ENCODE data around the gene ANKRD1. TPM values are rescaled to one million over a fixed set of nuclear protein-coding genes. Genes with fewer than 3 reads are reported as not detected.
"Not testable (repeated sequence)": the region's sequence is repeated elsewhere in the genome, so short reads cannot be mapped to it uniquely, and the experiment has no call there.

Gene ANKRD1
- not detected in 2 replicates for total RNA-seq

- intact Hi-C loops (cut with micrococcal nuclease) = no loop called here
Measured at GRCh38 chr10:90920986-90921666, at the start of gene ANKRD1. ANKRD1 (minus strand) TSS chr10:90921087; CDS start chr10:90921027, 60 bp downstream.

- intact Hi-C loops (cut with micrococcal nuclease) = loop anchor here (2.0 kb wide), 1 partner anchor 59 kb away; no protein-coding TSS in a partner anchor
Measured at GRCh38 chr10:90969947-90970673, 49.2 kb upstream of the ANKRD1 start.

- intact Hi-C loops (cut with micrococcal nuclease) = no loop called here
Measured at GRCh38 chr10:90969121-90969534, 48.2 kb upstream of the ANKRD1 start.

DNA sequence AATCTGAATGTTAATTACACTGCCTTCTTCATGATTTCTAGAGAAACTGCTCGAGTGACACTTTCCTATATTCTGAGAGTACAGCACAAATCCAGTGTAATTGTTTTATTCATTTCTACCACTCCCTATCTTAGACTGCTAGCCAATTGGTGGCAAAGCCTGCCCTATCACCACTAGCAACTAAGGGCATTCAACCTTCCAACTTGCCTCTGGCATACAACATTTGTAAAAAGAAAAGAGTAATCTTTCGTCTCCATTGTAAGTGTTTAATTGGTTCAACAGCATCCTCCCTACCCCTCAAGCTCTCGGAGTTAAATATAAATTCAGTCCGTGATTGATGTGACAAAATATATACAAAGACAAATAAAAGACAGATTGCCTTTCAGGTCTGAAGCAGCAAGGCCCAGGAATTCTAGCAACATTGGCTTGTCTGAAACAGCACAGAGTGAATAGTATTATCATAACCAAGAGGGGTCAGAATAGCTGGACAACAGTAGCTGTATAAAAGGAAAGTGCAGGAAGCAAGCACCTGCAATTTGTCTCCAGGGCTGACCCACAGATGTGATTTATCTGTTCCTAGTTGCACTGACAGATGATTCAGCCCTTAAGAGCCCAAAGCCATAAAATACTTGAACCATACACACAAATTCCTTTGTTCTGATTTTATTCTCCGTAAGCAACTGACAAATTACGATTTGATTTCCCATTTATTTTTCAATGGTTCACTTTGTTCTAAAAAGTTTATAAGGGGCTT is 47.6 kb upstream of the ANKRD1 start:
- intact Hi-C loops (cut with micrococcal nuclease) = no loop called here

DNA sequence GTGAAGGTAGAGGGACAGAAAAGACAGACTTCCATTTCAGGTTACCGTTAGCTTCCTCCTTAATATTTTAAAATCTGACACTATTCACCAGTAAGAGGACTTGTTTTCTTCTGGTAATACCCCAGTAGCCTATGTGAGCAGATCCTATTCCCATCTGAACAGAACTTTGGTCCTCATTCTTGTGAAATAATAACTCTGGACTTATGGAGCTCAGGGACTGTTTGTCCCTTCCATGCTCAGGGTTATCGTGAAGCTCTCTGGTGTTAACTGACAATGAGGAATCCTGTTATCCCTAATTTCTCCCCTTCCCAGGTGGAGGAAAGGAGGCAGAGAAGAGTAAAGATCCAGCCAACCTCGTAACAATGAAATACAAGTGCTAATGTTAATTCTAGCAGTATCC is 47.0 kb upstream of the ANKRD1 start:
- intact Hi-C loops (cut with micrococcal nuclease) = no loop called here

- intact Hi-C loops (cut with micrococcal nuclease) = no loop called here
Measured at GRCh38 chr10:90966146-90966545, 45.3 kb upstream of the ANKRD1 start.

- intact Hi-C loops (cut with micrococcal nuclease) = no loop called here
Measured at GRCh38 chr10:90965720-90966119, 44.8 kb upstream of the ANKRD1 start.

GRCh38 chr10:90964781-90965465 is 44.0 kb upstream of the ANKRD1 start:
- intact Hi-C loops (cut with micrococcal nuclease) = no loop called here

DNA sequence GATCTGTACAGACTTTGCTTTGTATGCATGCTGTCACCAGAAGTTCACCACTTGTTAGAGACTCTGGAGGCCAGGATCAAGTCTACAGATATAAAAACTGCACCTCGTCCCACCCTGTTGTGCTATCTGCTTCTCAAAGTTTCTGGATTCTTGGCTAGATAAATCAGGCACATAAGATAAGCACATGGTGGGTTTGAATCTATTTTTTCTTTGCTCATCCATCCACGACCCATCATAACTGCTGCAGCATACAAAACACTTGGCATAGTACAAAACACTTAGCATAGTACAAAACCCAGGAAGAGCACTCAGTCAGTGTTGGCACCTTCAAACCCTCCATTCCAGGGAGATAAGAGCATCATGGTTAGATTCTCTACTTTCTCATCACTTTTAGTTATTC is 42.4 kb upstream of the ANKRD1 start:
- intact Hi-C loops (cut with micrococcal nuclease) = no loop called here

GRCh38 chr10:90960355-90960814 is 39.5 kb upstream of the ANKRD1 start:
- intact Hi-C loops (cut with micrococcal nuclease) = no loop called here

DNA sequence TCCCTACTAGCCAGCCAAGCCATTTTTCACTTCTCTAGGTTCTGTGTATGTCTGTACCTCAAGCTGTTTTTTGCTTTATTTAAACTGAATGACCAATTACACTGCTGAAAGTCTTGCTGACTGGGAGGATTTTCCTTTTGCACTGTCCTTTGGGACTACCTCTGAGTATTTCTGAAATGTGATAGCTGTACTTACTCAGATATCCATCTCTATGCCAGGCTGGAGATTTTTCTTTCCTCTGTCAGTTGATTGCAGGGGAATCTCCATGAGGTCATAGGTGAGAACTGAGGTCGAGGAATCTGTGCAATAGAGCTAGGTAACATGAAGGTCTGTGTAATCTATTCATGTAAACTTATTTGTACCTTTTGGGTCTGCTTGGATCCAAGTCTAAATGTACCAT is 38.9 kb upstream of the ANKRD1 start:
- intact Hi-C loops (cut with micrococcal nuclease) = no loop called here

- intact Hi-C loops (cut with micrococcal nuclease) = no loop called here
Measured at GRCh38 chr10:90958781-90959180, 37.9 kb upstream of the ANKRD1 start.

GRCh38 chr10:90947030-90947960 is 26.4 kb upstream of the ANKRD1 start:
- intact Hi-C loops (cut with micrococcal nuclease) = no loop called here

DNA sequence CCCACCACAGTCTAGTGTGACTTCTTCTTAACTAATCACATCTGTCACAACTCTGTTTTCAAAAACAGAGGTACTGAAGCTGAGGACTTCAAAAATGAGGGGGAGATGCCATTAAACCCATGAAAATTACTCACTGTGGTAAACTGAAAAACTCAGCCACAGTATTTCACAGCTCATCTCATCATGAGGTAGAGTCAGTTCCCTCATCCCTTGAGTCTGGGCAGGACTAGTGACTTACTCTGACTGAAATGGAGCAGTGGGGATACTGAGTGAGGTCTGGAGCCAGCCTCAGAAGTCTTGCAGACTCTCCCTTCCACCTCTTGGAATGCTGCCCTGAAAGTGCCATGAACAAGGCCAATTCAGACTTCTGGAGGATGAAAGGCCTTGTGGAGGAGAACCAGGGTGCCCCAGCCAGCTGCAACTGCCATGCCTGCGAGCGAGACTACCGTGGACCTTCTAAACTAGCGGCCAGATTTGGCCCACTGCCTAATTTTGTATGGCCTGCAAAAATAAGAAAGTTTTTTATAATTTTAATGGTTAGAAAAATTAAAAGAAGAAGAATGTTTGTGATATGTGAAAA is 24.7 kb upstream of the ANKRD1 start:
- intact Hi-C loops (cut with micrococcal nuclease) = no loop called here

DNA sequence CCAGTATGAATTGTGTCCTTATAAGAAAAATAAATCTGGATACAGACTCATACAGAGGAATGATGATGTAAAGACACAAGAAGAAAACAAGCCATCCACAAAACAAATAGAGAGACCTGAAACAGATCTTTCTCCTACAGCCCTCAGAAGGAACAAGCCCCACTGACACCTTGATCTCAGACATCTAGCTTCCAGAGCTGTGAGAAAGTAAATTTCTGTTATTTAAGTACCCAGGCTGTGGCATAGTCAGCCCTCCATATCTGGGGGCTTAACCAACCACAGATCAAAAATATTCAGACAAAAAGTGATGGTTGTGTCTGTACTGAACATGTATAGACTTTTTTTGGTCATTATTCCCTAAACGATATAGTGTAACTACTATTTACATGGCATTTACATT is 23.9 kb upstream of the ANKRD1 start:
- intact Hi-C loops (cut with micrococcal nuclease) = no loop called here

GRCh38 chr10:90942980-90943379 is 22.1 kb upstream of the ANKRD1 start:
- intact Hi-C loops (cut with micrococcal nuclease) = not testable (repeated sequence)

DNA sequence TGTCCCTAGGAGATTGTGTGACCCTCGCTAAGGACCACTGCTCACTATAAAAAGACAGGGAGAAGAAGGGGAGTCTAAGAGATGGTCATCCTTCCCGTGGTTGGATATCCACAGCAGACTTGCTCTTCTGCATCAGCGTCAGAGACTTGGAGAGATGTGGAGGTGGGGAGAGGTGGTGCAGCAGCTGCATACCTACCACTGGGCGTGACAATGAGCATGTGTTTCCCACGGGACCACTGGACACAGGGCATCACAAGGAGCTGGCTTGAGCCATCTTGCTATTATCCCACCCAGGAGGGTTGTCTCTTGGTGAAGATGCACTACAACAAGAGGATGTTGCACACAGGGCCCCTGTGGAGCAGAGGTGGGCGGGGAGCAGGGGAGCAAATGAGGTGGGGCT is 18.8 kb upstream of the ANKRD1 start:
- intact Hi-C loops (cut with micrococcal nuclease) = no loop called here

DNA sequence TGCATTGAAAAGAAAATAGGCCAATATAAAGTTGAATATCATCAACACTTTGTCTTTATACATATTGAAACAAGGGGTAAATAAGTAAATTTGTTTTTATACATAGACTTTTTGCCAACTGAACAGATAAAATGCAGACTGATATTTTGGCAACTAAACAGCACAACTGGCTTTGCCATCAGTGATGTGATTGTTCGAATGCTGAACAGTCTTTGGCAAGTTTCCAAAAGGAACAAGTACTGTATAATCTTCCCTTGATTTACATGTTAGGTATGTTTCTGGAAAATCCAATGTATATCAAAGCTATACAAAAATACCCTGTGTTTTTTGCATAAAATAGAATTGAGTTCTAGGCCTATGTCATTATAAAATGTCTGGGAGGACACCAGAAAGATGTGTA is 18.2 kb upstream of the ANKRD1 start:
- intact Hi-C loops (cut with micrococcal nuclease) = no loop called here

GRCh38 chr10:90937645-90938258 is 16.9 kb upstream of the ANKRD1 start:
- intact Hi-C loops (cut with micrococcal nuclease) = no loop called here

DNA sequence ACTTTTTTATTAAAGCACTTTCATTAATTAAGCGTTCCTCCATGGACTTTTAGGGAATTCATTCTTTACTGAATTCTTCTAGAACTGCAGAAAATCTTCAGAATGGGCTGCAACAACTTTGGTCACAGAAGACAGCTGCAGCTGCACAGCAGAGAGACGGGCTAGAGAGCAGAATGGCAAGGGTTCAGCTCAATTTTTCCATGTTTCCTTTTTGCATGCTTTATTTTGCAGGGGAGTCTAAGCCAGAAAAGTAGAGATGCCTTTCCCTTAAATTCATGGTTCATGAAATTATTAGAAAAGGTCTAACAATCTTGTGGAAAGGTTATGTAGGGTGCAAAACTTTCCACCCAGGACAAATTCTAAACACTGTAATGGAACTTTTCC is 15.4 kb upstream of the ANKRD1 start:
- intact Hi-C loops (cut with micrococcal nuclease) = no loop called here

Measured in T-helper 2 cell treated with Interferon-gamma antibody and Interleukin-4, amounts not matched to agents 100 ng/mL and 5 ng/mL, for 36 hours (primary cell).